ENCODE results near the gene KEL. TPM values are rescaled to one million over a fixed set of nuclear protein-coding genes. Genes with fewer than 3 reads are reported as not detected.

KEL gene
- 1.1 TPM in 1 of 5 replicates, not detected in the others for total RNA-seq (2022; extraction: Qiagen RNA extraction; ENCODE audit: low read depth)

GRCh38 chr7:142961973-142962926 is at the start of gene KEL:
Gene KEL, minus strand, starts transcription at chr7:142962363. Its CDS starts 157 bp downstream, at chr7:142962206.

GRCh38 chr7:142939226-142939910 is 22.8 kb downstream of the KEL start, which contains the start of gene LLCFC1:
Gene LLCFC1, plus strand, starts transcription at chr7:142939484. Its CDS starts 138 bp downstream, at chr7:142939622.

GRCh38 chr7:142933624-142934023 is 28.5 kb downstream of the KEL start, which contains the start of gene TRPV5:
Gene TRPV5, minus strand, starts transcription at chr7:142933746. Its CDS starts 287 bp downstream, at chr7:142933459.

Other genes with a start within 250 kb of the KEL start
- not detected in 5 replicates for gene PRSS1, start 212.9 kb downstream of the KEL start, total RNA-seq (2022; extraction: Qiagen RNA extraction; ENCODE audit: low read depth)
- not detected in 5 replicates for gene PRSS2, start 191.4 kb downstream of the KEL start, total RNA-seq (2022; extraction: Qiagen RNA extraction; ENCODE audit: low read depth)
- 0.23 to 0.49 TPM (median 0.38 TPM) in 5 replicates for gene EPHB6, start 107.3 kb downstream of the KEL start, total RNA-seq (2022; extraction: Qiagen RNA extraction; ENCODE audit: low read depth)
- not detected in 5 replicates for gene TRPV6, start 76.6 kb downstream of the KEL start, total RNA-seq (2022; extraction: Qiagen RNA extraction; ENCODE audit: low read depth)
- gene TRPV5, start 28.6 kb downstream of the KEL start, total RNA-seq (2022; extraction: Qiagen RNA extraction; ENCODE audit: low read depth): not detected in 5 replicates
- gene LLCFC1, start 22.9 kb downstream of the KEL start, total RNA-seq (2022; extraction: Qiagen RNA extraction; ENCODE audit: low read depth): not detected in 5 replicates
- not detected in 5 replicates for gene OR9A2, start 64.8 kb upstream of the KEL start, total RNA-seq (2022; extraction: Qiagen RNA extraction; ENCODE audit: low read depth)
- not detected in 5 replicates for gene OR6V1, start 90.0 kb upstream of the KEL start, total RNA-seq (2022; extraction: Qiagen RNA extraction; ENCODE audit: low read depth)
- gene PIP, start 169.7 kb upstream of the KEL start, total RNA-seq (2022; extraction: Qiagen RNA extraction; ENCODE audit: low read depth): not detected in 5 replicates
- gene TAS2R39, start 221.1 kb upstream of the KEL start, total RNA-seq (2022; extraction: Qiagen RNA extraction; ENCODE audit: low read depth): not detected in 5 replicates

Measured in A549 treated with CpdA at 1 μM for 4 hours (cell line).